Neural cell (in vitro differentiated cells): ENCODE measurements around the gene ACAA2. TPM values are rescaled to one million over a fixed set of nuclear protein-coding genes. Genes with fewer than 3 reads are reported as not detected.

ENCODE experiments used
- H2AFZ ChIP-seq: fragments of 200-600, 300-800 bp; sonication (generic), shearing (Covaris generic); 2 replicates; pipeline ENCODE4 v1.6.0; 2014; ENCODE audit warnings: low read depth, mild to moderate bottlenecking, antibody characterized with exemption, low read length, moderate library complexity
- H3F3A ChIP-seq: fragments of 200-600 bp; shearing (Covaris generic); 2 replicates; pipeline ENCODE4 v1.6.1; 2016; ENCODE audit warnings: mild to moderate bottlenecking, moderate library complexity, mixed read lengths, antibody characterized with exemption, low read length; ENCODE audit not compliant: insufficient read depth, poor library complexity, severe bottlenecking
- H3K27ac ChIP-seq: fragments of 200-600, 300-800 bp; sonication (generic), shearing (Covaris generic); 2 replicates; pipeline ENCODE4 v1.5.1; 2014; ENCODE audit warnings: mild to moderate bottlenecking, low read length, moderate library complexity
- H3K27me3 ChIP-seq: fragments of 300-800, 200-600 bp; sonication (generic), shearing (Covaris generic); 2 replicates; pipeline ENCODE4 v1.6.0; 2014; ENCODE audit warnings: mild to moderate bottlenecking, low read depth, low read length, moderate library complexity; ENCODE audit not compliant: insufficient read depth
- H3K36me3 ChIP-seq: fragments of 300-800, 200-600 bp; sonication (generic), shearing (Covaris generic); 2 replicates; pipeline ENCODE4 v1.5.1; 2014; ENCODE audit warnings: mild to moderate bottlenecking, antibody characterized with exemption, low read length, moderate library complexity; ENCODE audit not compliant: insufficient read depth
- H3K4me2 ChIP-seq: fragments of 300-800, 200-600 bp; sonication (generic), shearing (Covaris generic); 2 replicates; pipeline ENCODE4 v1.6.0; 2014; ENCODE audit warnings: mild to moderate bottlenecking, low read length
- H3K4me3 ChIP-seq: fragments of 300-800, 200-600 bp; sonication (generic), shearing (Covaris generic); 2 replicates; pipeline ENCODE4 v1.5.1; 2014; ENCODE audit warnings: mild to moderate bottlenecking, low read length, moderate library complexity
- H3K79me2 ChIP-seq: fragments of 200-600 bp; shearing (Covaris generic); replicated peaks from 2 replicates; pipeline ENCODE4 v1.6.0; 2014; ENCODE audit warnings: mild to moderate bottlenecking, low read length, moderate library complexity; ENCODE audit not compliant: insufficient read depth
- H3K9ac ChIP-seq: fragments of 300-800, 200-600 bp; sonication (generic), shearing (Covaris generic); 2 replicates; pipeline ENCODE4 v1.6.1; 2016; ENCODE audit warnings: mild to moderate bottlenecking, low read length, mixed read lengths
- H3K9me2 ChIP-seq: fragments of 200-600 bp; shearing (Covaris generic); 2 replicates; pipeline ENCODE4 v1.6.1; 2016; ENCODE audit warnings: mild to moderate bottlenecking, low read length, mixed read lengths; ENCODE audit not compliant: insufficient read depth
- H3K9me3 ChIP-seq: fragments of 200-600, 300-800 bp; sonication (generic), shearing (Covaris generic); 2 replicates; pipeline ENCODE4 v1.6.1; 2016; ENCODE audit warnings: mild to moderate bottlenecking, mixed run types, low read length, moderate library complexity, mixed read lengths
- H4K20me1 ChIP-seq: fragments of 200-600 bp; shearing (Covaris generic); 2 replicates; pipeline ENCODE4 v1.6.1; 2016; ENCODE audit warnings: mild to moderate bottlenecking, mixed run types; ENCODE audit not compliant: insufficient read depth
- CTCF ChIP-seq: fragments of 450-650 bp; IDR thresholded peaks from 2 replicates; pipeline ENCODE4 v1.5.1; 2014; ENCODE audit warnings: antibody characterized with exemption, mild to moderate bottlenecking, moderate library complexity; ENCODE audit not compliant: poor library complexity, severe bottlenecking
- EP300 ChIP-seq: fragments of 450-650 bp; conservative IDR thresholded peaks from 2 replicates; pipeline ENCODE4 v1.6.1; 2014; ENCODE audit warnings: antibody characterized with exemption, mild to moderate bottlenecking, moderate library complexity; ENCODE audit not compliant: poor library complexity, severe bottlenecking
- EZH2 ChIP-seq: fragments of 200-600, 300-800 bp; shearing (Covaris generic), sonication (generic); IDR thresholded peaks from 2 replicates; pipeline ENCODE4 v1.6.1; 2014; ENCODE audit warnings: antibody characterized with exemption, low read length, borderline replicate concordance, mild to moderate bottlenecking; ENCODE audit not compliant: insufficient read depth, poor library complexity, severe bottlenecking
- MXI1 ChIP-seq: fragments of 450-650 bp; conservative IDR thresholded peaks from 2 replicates; pipeline ENCODE4 v1.6.1; 2014; ENCODE audit warnings: antibody characterized with exemption, mild to moderate bottlenecking; ENCODE audit not compliant: poor library complexity, severe bottlenecking
- POLR2AphosphoS5 ChIP-seq: IDR thresholded peaks from 2 replicates; pipeline ENCODE4 v1.6.1; 2012
- RAD21 ChIP-seq: fragments of 450-650 bp; conservative IDR thresholded peaks from 2 replicates; pipeline ENCODE4 v1.6.1; 2014; ENCODE audit warnings: antibody characterized with exemption, mild to moderate bottlenecking, moderate library complexity
- REST ChIP-seq: IDR thresholded peaks from 2 replicates; pipeline ENCODE4 v1.6.1; 2012; ENCODE audit warnings: borderline replicate concordance
- SMC3 ChIP-seq: fragments of 450-650 bp; conservative IDR thresholded peaks from 2 replicates; pipeline ENCODE4 v1.6.1; 2014; ENCODE audit warnings: antibody characterized with exemption, mild to moderate bottlenecking, moderate library complexity; ENCODE audit not compliant: poor library complexity
- TAF1 ChIP-seq: IDR thresholded peaks from 2 replicates; pipeline ENCODE4 v1.6.1; 2012; ENCODE audit warnings: low read depth
- polyA plus RNA-seq: library from polyadenylated mRNA; depleted of rRNA; stranded (reverse); fragments of >200 nt; gene quantifications from 2 replicates; pipeline ENCODE4 v1.2.3, GENCODE V29; 2014

The ACAA2 gene
- polyA plus RNA-seq, 1 donor from 2014 or later: 6.3 TPM

GRCh38 chr18:49833814-49834213 lies 20.5 kb upstream of the ACAA2 start:
- Histone ChIP-seq H3F3A (no peaks in the 10 kb centered on the region), H3K4me3 (no peak overlapping the region), H3K9ac (no peak overlapping the region), H3K27me3 (no peaks in the 10 kb centered on the region), H2AFZ (no peak overlapping the region), H3K36me3 (no peaks in the 10 kb centered on the region), H3K9me3 (peaks cover 5% of the 10 kb centered on the region), H3K79me2 (no peaks in the 10 kb centered on the region), H3K9me2 (no peaks in the 10 kb centered on the region), H4K20me1 (no peaks in the 10 kb centered on the region), H3K27ac (no peak overlapping the region), H3K4me2 (no peak overlapping the region)
- TF ChIP-seq CTCF (no peak), REST (no peak), SMC3 (no peak), EZH2 (no peak)

DNA sequence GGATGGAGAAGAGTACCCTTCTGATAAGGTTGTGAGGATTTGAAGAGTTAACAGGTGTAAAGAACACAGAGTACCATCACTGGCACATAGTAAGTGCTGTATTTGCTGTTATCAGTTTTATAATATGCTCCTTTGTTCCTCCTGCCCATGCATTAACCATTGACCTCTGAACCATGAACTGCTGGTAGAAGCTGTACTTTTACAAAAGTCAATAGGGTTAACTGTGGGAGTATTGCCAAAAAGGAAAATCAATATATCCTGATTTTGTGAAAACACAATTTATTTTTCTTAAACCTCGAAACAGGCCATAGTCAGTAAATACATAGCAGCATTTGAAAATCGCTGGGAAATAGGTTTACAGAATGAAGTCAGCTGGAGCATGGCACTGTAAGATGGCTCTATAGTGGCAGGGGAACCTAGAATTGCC lies 18.9 kb upstream of the ACAA2 start:
- H3F3A ChIP-seq: no peaks in the 10 kb centered on the region
- H3K79me2 ChIP-seq: no peaks in the 10 kb centered on the region
- H3K4me3 ChIP-seq: no peak overlapping the region
- H4K20me1 ChIP-seq: no peaks in the 10 kb centered on the region
- H3K9me2 ChIP-seq: no peaks in the 10 kb centered on the region
- H2AFZ ChIP-seq: no peak overlapping the region
- H3K27ac ChIP-seq: no peak overlapping the region
- no peak overlapping the region for H3K9ac ChIP-seq
- no peaks in the 10 kb centered on the region for H3K27me3 ChIP-seq
- H3K4me2 ChIP-seq: no peak overlapping the region
- TF ChIP-seq RAD21: no peak
- TF ChIP-seq EP300: no peak
- TF ChIP-seq MXI1: no peak
- no peak for TF ChIP-seq SMC3
- TF ChIP-seq REST: no peak
- no peak for TF ChIP-seq TAF1
- TF ChIP-seq POLR2AphosphoS5: no peak
- TF ChIP-seq EZH2: no peak
- TF ChIP-seq CTCF: no peak
- H3K9me3 ChIP-seq: peaks cover 5% of the 10 kb centered on the region
- H3K36me3 ChIP-seq: no peaks in the 10 kb centered on the region
